Inflammatory macrophage (primary cell): ENCODE results near the gene TNNI3.
"Not testable (repeated sequence)": the region's sequence is repeated elsewhere in the genome, so short reads cannot be mapped to it uniquely, and the experiment has no call there.

Source experiments
- DNase-seq, 2 donors: peaks; one replicate each; pipeline ENCODE4 v3.0.0-alpha.2; 2020 to 2022

TNNI3 gene

DNA sequence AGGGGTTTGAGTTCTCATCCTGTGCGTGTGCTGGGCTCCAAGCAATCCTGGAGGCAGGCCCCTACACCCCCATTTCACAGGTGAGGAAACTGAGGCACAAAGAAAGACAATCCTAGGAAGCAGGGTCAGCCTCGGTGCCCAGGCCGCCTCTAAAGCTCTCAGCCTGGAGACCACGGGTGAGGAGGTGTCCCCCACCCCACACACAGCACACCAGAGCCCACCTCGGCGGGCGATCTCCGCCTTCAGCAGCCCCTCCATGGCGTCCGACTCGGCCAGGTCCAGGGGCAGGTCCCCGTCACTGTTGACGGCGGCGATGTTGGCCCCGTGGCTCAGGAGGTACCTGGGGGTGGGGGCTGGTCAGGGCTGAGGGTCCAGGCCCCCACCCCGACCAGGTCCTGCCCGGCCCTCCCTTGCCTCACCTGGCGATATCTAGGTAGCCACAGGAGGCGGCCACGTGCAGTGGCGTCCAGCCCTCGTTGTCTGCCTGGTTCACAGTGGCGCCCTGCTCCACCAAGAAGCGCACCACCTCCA, 45.2 kb downstream of the TNNI3 start:
- no peak for DNase-seq

DNA sequence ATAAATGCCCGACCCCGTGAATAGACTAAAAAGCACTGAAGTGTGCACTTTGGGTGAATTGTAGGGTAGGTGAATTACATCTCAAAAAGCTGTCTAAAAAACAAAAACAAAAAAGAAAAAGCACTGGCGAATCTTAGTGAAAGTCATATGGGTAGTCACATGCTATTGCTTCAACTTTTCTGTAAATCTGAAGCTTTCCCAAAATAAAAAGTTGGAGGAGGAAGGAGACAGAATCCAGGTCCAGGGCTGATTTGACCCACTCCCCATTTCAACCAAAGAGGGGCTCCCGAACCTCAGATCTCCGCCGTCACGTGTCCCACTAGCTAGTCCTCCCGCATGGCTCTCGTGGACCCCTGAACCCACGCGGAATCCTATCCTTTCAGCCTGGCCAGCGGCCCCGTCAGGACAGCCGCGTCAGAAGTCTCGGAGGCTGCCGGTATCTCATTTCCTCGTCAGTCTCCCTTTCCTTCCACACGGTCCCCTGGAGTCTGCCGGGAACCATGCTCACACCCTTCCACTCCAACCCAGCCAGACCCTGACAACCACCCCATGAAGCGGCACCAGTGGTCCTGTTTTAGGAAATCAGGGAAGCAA, 46.2 kb downstream of the TNNI3 start:
- no peak for DNase-seq

DNA sequence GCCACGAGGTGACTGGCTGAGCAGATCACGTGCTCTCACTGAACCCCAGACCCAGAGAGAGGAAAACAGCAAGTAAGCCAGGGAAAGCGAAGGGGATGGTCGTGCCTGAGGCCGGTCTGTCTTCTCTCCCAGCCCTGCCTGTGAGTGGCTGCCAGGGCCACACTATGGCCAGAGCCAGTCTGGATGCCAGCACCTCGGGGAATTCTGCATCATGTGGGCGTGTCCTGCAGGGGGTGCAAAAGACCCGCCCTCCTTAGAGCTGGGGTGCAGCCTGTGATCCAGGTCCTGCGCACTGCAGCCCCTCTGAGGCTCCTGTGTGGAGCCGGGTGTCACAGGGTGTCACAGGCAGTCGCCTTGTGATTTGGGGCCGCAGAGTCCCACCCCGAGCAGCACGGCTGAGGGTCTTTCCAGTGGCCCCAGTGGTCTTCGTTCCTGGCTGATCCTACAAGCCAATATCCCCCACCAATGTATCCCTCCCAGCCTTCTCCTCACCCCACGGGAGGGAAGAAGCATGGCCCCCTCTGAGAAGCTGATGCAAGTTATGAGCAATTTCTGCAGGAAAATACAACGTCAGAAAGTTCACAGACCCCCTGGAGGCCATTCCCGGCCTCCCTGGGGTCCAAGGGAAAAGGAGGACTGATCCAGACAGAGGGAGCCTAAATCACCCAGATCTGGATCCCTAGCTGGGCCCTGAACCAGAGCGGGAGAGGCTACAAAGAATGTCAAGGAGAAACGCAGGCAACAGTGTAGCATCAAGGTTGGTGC, 47.8 kb downstream of the TNNI3 start:
- no peak for DNase-seq

DNA sequence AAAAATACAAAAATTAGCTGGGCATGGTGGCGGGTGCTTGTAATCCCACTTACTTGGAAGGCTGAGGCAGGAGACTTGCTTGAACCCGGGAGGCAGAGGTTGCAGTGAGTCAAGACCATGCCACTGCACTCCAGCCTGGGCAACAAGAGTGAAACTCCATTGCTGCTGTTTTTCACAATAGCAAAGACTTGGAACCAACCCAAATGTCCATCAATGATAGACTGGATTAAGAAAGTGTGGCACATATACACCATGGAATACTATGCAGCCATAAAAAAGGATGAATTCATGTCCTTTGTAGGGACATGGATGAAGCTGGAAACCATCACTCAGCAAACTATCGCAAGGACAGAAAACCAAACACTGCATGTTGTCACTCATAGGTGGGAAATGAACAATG, 50.3 kb downstream of the TNNI3 start:
- DNase-seq = not testable (repeated sequence)

DNA sequence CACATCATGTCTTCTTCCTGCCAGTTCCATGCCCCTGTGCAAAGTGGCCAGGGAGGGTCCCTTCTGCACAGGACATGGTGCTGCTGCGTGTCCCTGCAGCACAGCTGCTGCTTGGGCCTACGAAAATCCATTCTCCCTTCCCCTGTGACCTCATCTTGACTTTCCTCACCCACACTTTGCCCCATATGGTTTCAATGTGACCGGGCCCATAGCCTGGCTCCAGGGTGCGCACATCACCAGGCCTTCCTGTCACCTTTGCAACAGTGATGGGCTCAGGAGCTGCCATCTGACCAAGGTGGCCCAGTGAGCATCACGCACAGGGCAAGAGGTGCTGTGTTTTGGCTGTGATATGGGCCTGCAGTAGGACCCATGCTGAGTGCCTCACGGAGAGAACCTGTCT, 50.9 kb downstream of the TNNI3 start:
- DNase-seq = no peak

DNA sequence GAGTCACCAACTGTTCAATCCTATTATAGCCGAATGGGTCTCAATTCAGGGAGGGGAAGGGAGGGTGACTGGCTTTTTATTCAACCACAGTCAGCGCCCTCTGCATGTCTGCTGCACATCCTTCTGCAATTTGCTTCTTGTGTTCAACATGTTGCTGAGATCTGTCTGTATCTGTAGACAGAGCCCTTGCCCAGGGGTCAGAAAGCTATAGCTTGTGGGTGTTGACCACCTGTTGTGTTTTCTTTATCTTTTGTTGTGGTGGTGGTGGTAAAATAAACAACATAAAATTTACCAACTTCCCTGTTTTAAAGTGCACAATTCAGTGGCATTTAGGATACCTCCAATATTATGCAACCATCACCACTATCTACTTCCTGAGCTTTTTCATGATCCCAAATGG, 52.3 kb downstream of the TNNI3 start:
- DNase-seq = no peak

DNA sequence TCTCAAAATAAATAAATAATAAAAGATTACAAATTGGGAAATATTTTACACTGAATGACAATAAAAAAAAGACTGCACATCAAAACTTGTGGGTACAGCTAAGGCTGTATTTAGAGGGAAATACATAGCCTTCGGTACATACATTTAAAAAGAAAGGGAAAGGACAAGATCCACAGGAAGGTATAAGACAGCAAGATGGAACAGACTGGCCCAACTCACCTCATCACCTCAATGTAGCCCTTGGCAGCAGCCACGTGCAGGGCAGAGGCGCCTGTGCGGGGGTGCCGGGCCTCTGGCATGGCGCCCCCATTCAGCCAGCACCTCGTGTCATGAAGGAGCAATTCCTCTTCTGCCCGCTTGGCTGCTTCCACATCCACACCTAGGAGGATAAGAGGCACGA, 54.3 kb downstream of the TNNI3 start:
- DNase-seq = no peak
